Activated CD4-positive, alpha-beta memory T cell treated with anti-CD3 and anti-CD28 coated beads, Interleukin-2, amount 10 ng/mL, durations not matched to agents 7 days and 5 days (primary cell): Measurements from ENCODE around the gene FLII. TPM values are rescaled to one million over a fixed set of nuclear protein-coding genes. Genes with fewer than 3 reads are reported as not detected.
"Not testable (repeated sequence)": the region's sequence is repeated elsewhere in the genome, so short reads cannot be mapped to it uniquely, and the experiment has no call there.

ENCODE experiments used
- CTCF ChIA-PET: fragments of 350-600 bp; sonication (Branson Sonifier 250); formaldehyde crosslinking; loops from one replicate; lab custom pipeline; 2021; ENCODE audit warnings: antibody characterized with exemption, inconsistent platforms; lab: Charles Lee
- POLR2A ChIA-PET: fragments of 350-600 bp; sonication (Branson Sonifier 250); formaldehyde crosslinking; loops from one replicate; lab custom pipeline; 2021; ENCODE audit warnings: antibody characterized with exemption; lab: Charles Lee
- DNase-seq: peaks from one replicate; pipeline ENCODE4 v3.0.0-alpha.2; 2020
- H3K27ac Mint-ChIP-seq: one replicate; pipeline ENCODE4 v1.8.0; 2021; ENCODE audit warnings: mild to moderate bottlenecking, mixed read lengths
- H3K27me3 Mint-ChIP-seq: one replicate; pipeline ENCODE4 v1.8.0; 2021; ENCODE audit warnings: mixed read lengths
- H3K36me3 Mint-ChIP-seq: one replicate; pipeline ENCODE4 v1.8.0; 2021; ENCODE audit warnings: low read depth, mixed read lengths
- H3K4me1 Mint-ChIP-seq: one replicate; pipeline ENCODE4 v1.8.0; 2021; ENCODE audit warnings: mixed read lengths
- H3K4me3 Mint-ChIP-seq: one replicate; pipeline ENCODE4 v1.8.0; 2021; ENCODE audit warnings: mild to moderate bottlenecking, mixed read lengths
- H3K9me3 Mint-ChIP-seq: one replicate; pipeline ENCODE4 v1.8.0; 2021; ENCODE audit warnings: mixed read lengths
- total RNA-seq, 2 experiments: library from RNA; stranded (reverse); gene quantifications; one replicate each; pipeline ENCODE4 v1.2.3, GENCODE V29; 2021

Gene FLII
- total RNA-seq: 100 to 1,000 TPM; 336 TPM

DNA sequence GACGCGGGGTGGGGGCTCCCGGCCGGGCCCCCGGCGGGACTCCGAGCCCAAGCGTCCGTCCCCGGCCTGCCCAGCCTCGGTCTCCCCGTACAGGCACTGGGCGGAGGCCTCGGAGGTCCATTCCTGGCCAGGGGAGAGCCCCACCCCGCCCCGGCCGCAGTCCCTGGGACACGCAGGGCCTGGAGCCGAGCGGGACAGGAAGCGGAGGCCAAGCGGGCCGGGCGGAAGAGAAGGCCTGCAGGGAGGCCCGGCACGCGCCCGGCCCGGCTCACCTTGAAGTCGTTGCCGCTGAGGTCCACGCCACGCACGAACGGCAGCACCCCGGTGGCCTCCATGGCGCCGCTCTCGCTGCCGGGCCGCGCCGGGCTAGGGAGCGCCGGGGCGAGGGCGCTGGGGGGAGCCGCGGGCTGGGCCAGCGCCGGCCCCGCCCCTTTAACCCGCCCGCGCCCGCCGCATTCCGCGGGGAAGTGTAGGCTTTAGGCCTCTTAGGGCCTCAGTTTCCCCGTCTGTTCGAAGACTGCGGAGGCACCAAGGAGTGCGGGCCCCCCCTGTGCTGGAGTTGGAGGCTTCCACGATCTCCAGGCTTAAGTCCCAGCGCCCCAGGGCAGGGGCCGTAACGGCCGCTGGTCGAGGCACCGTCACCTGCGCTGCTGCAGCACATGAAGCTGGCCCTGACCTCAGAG is at the start of gene FLII:
Gene FLII, minus strand, starts transcription at position 383 of the 683 bp plus-strand sequence. Its CDS starts 48 bp downstream, at position 335.
- POLR2A ChIA-PET: interaction anchor here (1.1 to 2.4 kb wide), 4 partner anchors 9 to 104 kb away, joined by 3 to 6 read pairs (median 4); partner anchors contain the start of genes SMCR8 and TOP3A
- peaks cover 40% of the 10 kb centered on the region for H3K4me1 Mint-ChIP-seq
- no peaks in the 10 kb centered on the region for H3K9me3 Mint-ChIP-seq
- CTCF ChIA-PET: interaction anchor here (1.2 kb wide), 1 partner anchor 9 kb away, joined by 6 read pairs; no protein-coding TSS in a partner anchor
- H3K4me3 Mint-ChIP-seq: peak within 1 kb of the TSS; percentile 95
- peaks cover 23% of the 10 kb centered on the region for H3K36me3 Mint-ChIP-seq
- peak within 1 kb of the TSS; percentile 91 for H3K27ac Mint-ChIP-seq
- DNase-seq: peak; percentile 57
- H3K27me3 Mint-ChIP-seq: no peaks in the 10 kb centered on the region

DNA sequence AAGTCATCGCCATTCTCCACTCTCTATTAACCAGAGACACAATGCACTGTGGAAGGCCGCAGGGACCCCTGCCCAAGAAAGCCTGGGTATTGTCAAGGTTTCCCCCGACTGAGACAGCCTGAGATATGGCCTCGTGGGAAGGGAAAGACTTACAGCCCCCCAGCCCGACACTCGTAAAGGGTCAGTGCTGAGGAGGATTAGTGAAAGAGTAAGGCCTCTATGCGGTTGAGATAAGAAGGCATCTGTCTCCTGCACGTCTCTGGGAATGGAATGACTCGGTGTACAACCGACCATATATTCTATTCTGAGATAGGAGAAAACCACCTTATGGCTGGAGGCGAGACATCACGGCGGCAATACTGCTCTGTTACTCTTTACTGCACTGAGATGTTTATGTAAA is 44.7 kb upstream of the FLII start:
- H3K27ac Mint-ChIP-seq, H3K4me3 Mint-ChIP-seq, CTCF ChIA-PET, DNase-seq, H3K9me3 Mint-ChIP-seq, H3K4me1 Mint-ChIP-seq, H3K27me3 Mint-ChIP-seq, POLR2A ChIA-PET: not testable (repeated sequence)
- H3K36me3 Mint-ChIP-seq: peaks cover 59% of the 10 kb centered on the region

DNA sequence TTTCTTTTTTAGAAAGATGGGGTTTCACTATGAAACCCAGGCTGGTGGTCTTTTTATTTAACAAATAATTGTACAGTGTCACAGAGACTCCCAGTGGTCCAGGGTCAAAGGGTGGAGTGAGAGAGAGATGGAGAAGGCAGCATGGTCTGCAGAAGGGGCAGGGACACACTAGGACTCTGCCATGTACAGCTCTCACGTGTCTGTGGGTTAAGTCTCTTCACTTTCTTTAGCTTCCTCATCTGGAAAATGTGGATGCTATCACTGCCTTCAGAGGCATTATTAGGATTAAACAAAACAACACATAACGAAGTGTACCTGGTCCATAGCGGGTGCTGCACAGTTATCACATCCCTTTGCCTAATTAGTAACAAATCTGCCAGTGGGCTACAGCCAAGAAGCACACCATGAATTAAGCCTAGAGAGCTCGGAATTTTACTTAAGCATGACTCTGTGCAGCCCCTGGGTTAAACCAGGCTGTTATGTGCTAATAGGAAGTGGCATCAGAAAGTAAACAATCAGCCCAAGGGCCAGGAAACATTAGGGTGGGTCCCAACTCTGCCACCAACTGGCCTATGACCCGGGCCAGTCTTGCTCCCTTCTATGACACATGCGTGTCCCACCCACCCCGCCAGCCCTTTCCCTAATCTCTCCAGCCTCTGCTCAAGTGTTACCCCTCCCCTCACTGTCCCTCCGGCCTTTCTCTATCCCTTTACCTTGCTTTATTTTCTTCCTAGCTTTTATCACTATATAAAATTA is 42.4 kb upstream of the FLII start:
- H3K36me3 Mint-ChIP-seq: peaks cover 56% of the 10 kb centered on the region
- H3K27me3 Mint-ChIP-seq: no peaks in the 10 kb centered on the region
- no peak overlapping the region for H3K4me3 Mint-ChIP-seq
- H3K4me1 Mint-ChIP-seq: no peaks in the 10 kb centered on the region
- no peak for DNase-seq
- POLR2A ChIA-PET: interaction anchor here (0.9 kb wide), 1 partner anchor 33 kb away, joined by 3 read pairs; no protein-coding TSS in a partner anchor
- no peak overlapping the region for H3K27ac Mint-ChIP-seq
- no peaks in the 10 kb centered on the region for H3K9me3 Mint-ChIP-seq
- CTCF ChIA-PET: no interaction called here

DNA sequence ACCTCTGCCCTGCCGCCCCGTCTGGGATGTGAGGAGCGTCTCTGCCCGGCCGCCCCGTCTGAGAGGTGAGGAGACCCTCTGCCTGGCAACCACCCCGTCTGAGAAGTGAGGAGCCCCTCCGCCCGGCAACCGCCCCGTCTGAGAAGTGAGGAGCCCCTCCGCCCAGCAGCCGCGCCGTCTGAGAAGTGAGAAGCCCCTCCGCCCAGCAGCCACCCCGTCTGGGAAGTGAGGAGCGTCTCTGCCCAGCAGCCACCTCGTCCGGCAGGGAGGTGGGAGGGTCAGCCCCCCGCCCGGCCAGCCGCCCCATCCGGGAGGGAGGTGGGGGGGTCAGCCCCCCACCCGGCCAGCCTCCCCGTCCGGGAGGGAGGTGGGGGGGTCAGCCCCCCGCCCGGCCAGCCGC is 39.5 kb upstream of the FLII start:
- DNase-seq, POLR2A ChIA-PET, H3K9me3 Mint-ChIP-seq, H3K4me3 Mint-ChIP-seq, H3K27ac Mint-ChIP-seq, CTCF ChIA-PET, H3K27me3 Mint-ChIP-seq, H3K4me1 Mint-ChIP-seq: not testable (repeated sequence)
- peaks cover 51% of the 10 kb centered on the region for H3K36me3 Mint-ChIP-seq

DNA sequence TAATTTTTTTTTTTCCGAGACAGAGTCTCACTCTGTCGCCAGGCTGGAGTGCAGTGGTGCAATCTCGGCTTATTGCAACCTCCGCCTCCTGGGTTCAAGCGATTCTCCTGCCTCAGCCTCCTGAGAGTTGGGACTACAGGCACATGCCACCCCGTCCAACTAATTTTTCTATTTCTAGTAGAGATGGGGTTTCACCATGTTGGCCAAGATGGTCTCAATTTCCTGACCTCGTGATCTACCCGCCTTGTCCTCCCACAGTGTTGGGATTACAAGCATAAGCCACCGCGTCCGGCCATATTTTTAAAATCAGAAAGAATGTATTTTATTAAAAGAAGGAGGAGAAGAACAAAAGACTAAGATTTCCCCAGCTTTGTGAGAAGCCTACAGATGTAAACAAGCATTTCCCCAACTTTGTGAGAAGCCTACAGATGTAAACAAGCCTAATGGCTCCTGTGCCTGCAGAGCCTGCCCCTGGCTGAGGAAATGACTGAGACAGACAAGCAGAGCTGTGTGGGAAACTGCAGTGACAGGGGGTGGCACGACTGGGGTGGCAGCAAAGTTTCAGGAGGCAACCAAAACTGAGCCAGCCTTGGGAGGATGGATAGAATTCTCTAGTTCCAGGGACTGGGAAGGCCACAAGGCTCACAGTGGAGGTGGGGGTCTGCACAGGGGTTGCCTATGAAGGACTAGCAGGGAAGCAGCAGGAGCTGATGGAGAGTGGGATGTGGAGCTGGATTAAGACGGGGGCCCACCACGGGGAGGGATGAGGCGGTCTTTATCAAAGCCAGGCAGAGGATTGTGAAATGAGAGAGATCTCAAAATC is 33.4 kb upstream of the FLII start:
- Mint-ChIP-seq H3K36me3 (peaks cover 60% of the 10 kb centered on the region), H3K4me1 (no peaks in the 10 kb centered on the region), H3K27ac (no peak overlapping the region), H3K27me3 (no peaks in the 10 kb centered on the region), H3K9me3 (no peaks in the 10 kb centered on the region), H3K4me3 (no peak overlapping the region)
- ChIA-PET POLR2A (no interaction called here), CTCF (interaction anchor here (1.4 kb wide), 1 partner anchor 22 kb away, joined by 3 read pairs; no protein-coding TSS in a partner anchor)
- DNase-seq: no peak

DNA sequence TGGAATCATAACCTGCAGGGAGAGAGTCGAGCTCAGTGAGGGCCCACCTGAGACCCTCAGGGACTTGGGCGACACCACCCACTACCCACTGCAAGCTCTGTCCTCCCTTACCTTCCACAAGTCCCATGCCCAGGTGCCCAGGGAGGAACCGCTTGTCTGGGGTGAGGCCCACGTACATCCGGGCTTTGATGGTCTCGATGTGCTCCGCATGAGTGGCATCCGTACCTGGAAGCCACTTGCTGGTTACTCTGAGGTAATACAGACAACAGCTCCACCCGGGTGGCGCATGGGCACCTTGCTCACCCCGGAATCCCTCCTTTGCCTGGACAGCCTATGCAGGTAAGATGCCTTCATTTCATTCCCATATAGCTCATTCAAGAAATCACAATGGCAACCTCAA is 26.8 kb upstream of the FLII start:
- Mint-ChIP-seq H3K4me3 (no peak overlapping the region), H3K27me3 (no peaks in the 10 kb centered on the region), H3K27ac (no peak overlapping the region), H3K9me3 (no peaks in the 10 kb centered on the region), H3K4me1 (no peaks in the 10 kb centered on the region), H3K36me3 (peaks cover 69% of the 10 kb centered on the region)
- ChIA-PET CTCF (interaction anchor here (0.8 kb wide), 1 partner anchor 13 kb away, joined by 4 read pairs; no protein-coding TSS in a partner anchor), POLR2A (interaction anchor here (1.3 kb wide), 1 partner anchor 9 kb away, joined by 4 read pairs; no protein-coding TSS in a partner anchor)
- DNase-seq: no peak

DNA sequence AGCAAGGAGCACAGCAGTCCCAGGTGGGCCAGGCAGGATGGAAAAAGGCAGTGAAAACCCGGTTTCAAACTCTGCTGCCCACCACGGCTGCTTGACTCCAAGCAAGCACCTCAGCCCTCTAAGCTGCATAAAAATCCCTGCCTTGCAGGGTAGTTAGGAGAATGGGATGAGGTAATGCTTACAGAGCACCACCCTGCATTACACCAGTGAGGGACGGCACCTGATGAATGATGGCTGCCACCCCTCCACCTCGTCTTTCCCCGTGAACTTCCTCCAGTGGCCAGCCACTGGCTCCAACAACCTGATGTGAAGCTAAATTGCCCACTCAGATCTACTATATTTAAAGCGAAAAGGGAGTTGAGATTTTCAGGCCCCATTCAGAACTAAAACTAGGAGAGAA is 23.2 kb upstream of the FLII start:
- Mint-ChIP-seq H3K4me3 (no peak overlapping the region), H3K27ac (no peak overlapping the region), H3K27me3 (no peaks in the 10 kb centered on the region), H3K9me3 (no peaks in the 10 kb centered on the region), H3K4me1 (no peaks in the 10 kb centered on the region), H3K36me3 (peaks cover 55% of the 10 kb centered on the region)
- DNase-seq: no peak
- ChIA-PET POLR2A (interaction anchor here (1.6 kb wide), 1 partner anchor 13 kb away, joined by 4 read pairs; no protein-coding TSS in a partner anchor), CTCF (no interaction called here)

DNA sequence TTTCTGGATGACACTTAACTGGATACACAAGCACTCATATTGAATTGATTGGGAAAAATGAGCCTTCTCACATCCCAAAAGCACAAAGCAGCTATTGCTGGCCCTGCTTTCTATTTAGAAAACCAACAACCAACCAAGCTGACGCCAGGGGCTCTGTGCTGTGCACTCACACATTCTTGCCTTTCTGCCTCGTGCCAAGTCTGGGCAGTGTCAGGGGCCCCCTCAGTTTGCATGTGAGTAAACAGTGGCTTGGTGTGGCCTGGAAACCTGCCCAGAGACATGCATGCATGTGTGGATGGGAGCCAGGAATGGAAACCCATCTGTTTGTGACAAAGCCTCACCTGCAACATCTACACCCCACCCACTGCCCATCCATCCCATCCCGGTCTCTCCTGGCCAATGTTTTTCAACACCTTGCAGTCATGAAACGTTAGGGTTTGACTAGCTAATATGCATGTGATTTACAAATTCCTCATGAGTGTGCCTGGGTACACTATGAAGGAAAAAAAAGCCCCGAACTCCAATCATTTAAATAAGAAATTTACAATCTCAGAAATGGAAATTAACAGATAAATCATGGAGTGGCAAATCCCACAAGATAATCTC is 22.3 kb upstream of the FLII start:
- no peak overlapping the region for H3K27ac Mint-ChIP-seq
- no peak for DNase-seq
- no peaks in the 10 kb centered on the region for H3K9me3 Mint-ChIP-seq
- H3K27me3 Mint-ChIP-seq: no peaks in the 10 kb centered on the region
- POLR2A ChIA-PET: interaction anchor here (0.5 kb wide), 1 partner anchor 169 kb away, joined by 3 read pairs; no protein-coding TSS in a partner anchor
- no peak overlapping the region for H3K4me3 Mint-ChIP-seq
- peaks cover 54% of the 10 kb centered on the region for H3K36me3 Mint-ChIP-seq
- H3K4me1 Mint-ChIP-seq: no peaks in the 10 kb centered on the region
- CTCF ChIA-PET: no interaction called here

DNA sequence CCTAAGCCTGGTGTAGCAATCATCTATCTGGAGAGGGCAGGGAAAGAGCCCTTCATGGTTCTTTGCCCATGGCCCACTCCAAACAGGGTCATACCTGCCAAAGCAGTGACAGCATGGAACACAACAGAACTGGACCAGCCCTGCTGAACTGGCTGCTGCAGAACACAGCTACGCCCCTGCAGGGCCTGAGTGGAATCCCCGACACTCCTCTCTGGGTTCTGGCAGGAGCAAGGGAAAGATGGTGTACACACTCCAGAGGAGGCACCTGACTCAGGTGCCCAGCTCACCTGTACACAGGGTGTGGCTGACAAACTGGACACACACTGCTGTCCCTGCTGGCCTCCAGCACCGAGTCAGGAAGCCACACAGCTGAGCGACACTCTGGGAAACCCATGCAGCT is 21.7 kb upstream of the FLII start:
- H3K4me1 Mint-ChIP-seq: no peaks in the 10 kb centered on the region
- no peaks in the 10 kb centered on the region for H3K27me3 Mint-ChIP-seq
- CTCF ChIA-PET: no interaction called here
- no peaks in the 10 kb centered on the region for H3K9me3 Mint-ChIP-seq
- POLR2A ChIA-PET: interaction anchor here (0.5 kb wide), 1 partner anchor 169 kb away, joined by 3 read pairs; no protein-coding TSS in a partner anchor
- H3K4me3 Mint-ChIP-seq: no peak overlapping the region
- DNase-seq: no peak
- no peak overlapping the region for H3K27ac Mint-ChIP-seq
- H3K36me3 Mint-ChIP-seq: peaks cover 50% of the 10 kb centered on the region

DNA sequence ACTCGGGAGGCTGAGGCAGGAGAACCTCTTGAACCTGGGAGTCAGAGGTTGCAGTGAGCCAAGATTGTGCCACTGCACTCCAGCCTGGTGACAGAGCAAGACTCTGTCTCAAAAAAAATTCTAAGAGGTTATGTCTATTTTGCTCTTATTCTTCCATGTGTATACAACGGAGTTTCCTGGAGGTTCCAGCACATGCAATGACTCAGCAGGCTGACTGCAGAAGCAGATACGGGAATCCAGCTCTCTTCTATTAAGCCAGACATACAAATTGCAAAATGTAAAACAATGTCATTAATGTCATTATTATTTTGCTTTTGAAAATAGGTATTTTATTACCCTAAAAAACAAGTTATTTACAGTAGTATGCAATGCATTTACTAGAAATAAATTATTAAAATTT is 20.3 kb upstream of the FLII start:
- POLR2A ChIA-PET: no interaction called here
- no peak overlapping the region for H3K4me3 Mint-ChIP-seq
- H3K36me3 Mint-ChIP-seq: peaks cover 41% of the 10 kb centered on the region
- H3K27ac Mint-ChIP-seq: no peak overlapping the region
- DNase-seq: no peak
- H3K4me1 Mint-ChIP-seq: no peaks in the 10 kb centered on the region
- no peaks in the 10 kb centered on the region for H3K27me3 Mint-ChIP-seq
- no peaks in the 10 kb centered on the region for H3K9me3 Mint-ChIP-seq
- CTCF ChIA-PET: interaction anchor here (0.7 kb wide), 1 partner anchor 87 kb away, joined by 3 read pairs; no protein-coding TSS in a partner anchor

DNA sequence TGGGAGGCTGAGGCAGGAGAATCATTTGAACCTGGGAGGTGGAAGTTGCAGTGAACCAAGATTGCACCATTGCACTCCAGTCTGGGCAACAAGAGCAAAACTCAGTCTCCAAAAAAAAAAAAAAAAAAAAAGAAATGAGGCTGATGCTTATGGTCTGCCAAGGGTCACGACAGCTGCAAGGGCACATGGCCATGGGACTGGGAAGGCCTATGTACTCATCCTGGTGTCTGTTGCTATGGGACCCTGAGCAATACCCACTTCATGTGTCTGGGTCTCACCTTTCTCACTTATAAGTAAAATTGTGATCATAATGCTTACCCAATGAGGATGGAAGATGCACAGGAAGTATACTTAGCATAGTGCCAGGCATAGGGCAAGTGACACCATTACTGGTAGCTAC is 18.5 kb upstream of the FLII start:
- Mint-ChIP-seq H3K9me3 (no peaks in the 10 kb centered on the region), H3K36me3 (peaks cover 27% of the 10 kb centered on the region), H3K27ac (no peak overlapping the region), H3K27me3 (no peaks in the 10 kb centered on the region), H3K4me1 (no peaks in the 10 kb centered on the region), H3K4me3 (no peak overlapping the region)
- ChIA-PET POLR2A (no interaction called here), CTCF (no interaction called here)
- DNase-seq: no peak
